ENCODE results near the gene CD63. TPM values are rescaled to one million over a fixed set of nuclear protein-coding genes. Genes with fewer than 3 reads are reported as not detected.

Gene CD63
- total and polyA plus RNA-seq, 2 of the 4 experiments (the other 2 are of a cell fraction) = 995 to 1,398 TPM

DNA sequence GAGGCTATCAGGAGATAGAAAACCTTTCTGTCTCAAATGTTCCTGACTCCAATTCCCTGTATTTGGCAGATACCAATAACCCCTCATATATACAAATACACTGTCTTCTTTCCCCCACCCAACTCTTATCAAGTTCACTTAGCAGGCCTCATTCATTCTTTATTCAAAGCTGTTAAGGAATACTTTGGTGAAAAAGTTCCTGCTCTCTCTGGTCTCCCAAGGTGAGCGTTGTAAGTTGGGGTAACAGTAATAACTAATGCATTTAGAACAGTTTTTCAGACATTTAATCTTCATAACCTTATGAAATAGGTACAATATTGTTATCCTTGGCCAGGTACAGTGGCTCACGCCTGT lies 10.2 kb upstream of the CD63 start (continued):
- no peak for TF ChIP-seq RFX5 (IDR thresholded peaks at IDR 0.05; ENCODE audit: low read depth, low read length)
- TF ChIP-seq USF2 (IDR thresholded peaks at IDR 0.05; ENCODE audit: low read depth, low read length) = no peak
